Upper lobe of left lung (tissue), 6 donors: ENCODE measurements around the gene DNAJB2. TPM values are rescaled to one million over a fixed set of nuclear protein-coding genes. Genes with fewer than 3 reads are reported as not detected.
"Not testable (repeated sequence)": the region's sequence is repeated elsewhere in the genome, so short reads cannot be mapped to it uniquely, and the experiment has no call there.

Source experiments
- ATAC-seq, 2 donors: fragments of 200-7000 bp; cut with Tn5 transposase; one replicate each; pipeline ENCODE4 v1.9.1; 2022; ENCODE audit warnings: mild to moderate bottlenecking in 2 of 2, moderate library complexity in 2 of 2; ENCODE audit not compliant: low FRiP score in 2 of 2
- DNase-seq, 2 donors: peaks; one replicate each; pipeline ENCODE4 v3.0.0-alpha.2; 2019 to 2020
- H3K27ac ChIP-seq, 4 donors: fragments of 200-600 bp; sonication (generic); one replicate each; pipeline ENCODE4 v1.5.1; 2016 to 2019
- H3K27me3 ChIP-seq, 4 donors: fragments of 200-600 bp; sonication (generic); one replicate each; pipeline ENCODE4 v1.5.1; 2017 to 2019
- H3K36me3 ChIP-seq, 4 donors: fragments of 200-600 bp; sonication (generic); one replicate each; pipeline ENCODE4 v1.5.1; 2016 to 2019
- H3K4me1 ChIP-seq, 4 donors: fragments of 200-600 bp; sonication (generic); one replicate each; pipeline ENCODE4 v1.5.1; 2018 to 2019
- H3K4me3 ChIP-seq, 4 donors: fragments of 200-600 bp; sonication (generic); one replicate each; pipeline ENCODE4 v1.5.1; 2017 to 2019; ENCODE audit warnings: mild to moderate bottlenecking in 2 of 4, moderate library complexity in 1 of 4
- H3K9me3 ChIP-seq, 4 donors: fragments of 200-600 bp; sonication (generic); one replicate each; pipeline ENCODE4 v1.5.1; 2018 to 2019
- CTCF ChIP-seq, 6 experiments: fragments of 450-650 bp in 4 of 6; fragments of 200-600 bp in 2 of 6; sonication (generic) in 2 of 6; IDR thresholded peaks; one replicate each; pipeline ENCODE4 v1.5.1; 2016 to 2019; ENCODE audit warnings: antibody characterized with exemption in 6 of 6
- EP300 ChIP-seq, 4 donors: sonication (generic); formaldehyde crosslinking; IDR thresholded peaks; one replicate each; pipeline ENCODE4 v1.5.1; 2017; ENCODE audit warnings: antibody characterized with exemption in 4 of 4, control low read depth in 2 of 4
- POLR2A ChIP-seq, 4 donors: fragments of 450-650 bp; IDR thresholded peaks; one replicate each; pipeline ENCODE4 v1.5.1; 2016 to 2017; ENCODE audit warnings: antibody characterized with exemption in 4 of 4, mild to moderate bottlenecking in 2 of 4
- POLR2AphosphoS5 ChIP-seq, 2 donors: sonication (generic); formaldehyde crosslinking; IDR thresholded peaks; one replicate each; pipeline ENCODE4 v1.5.1; 2017; ENCODE audit warnings: antibody characterized with exemption in 2 of 2
- WGBS, 2 donors: methylation state at CpG; one replicate each; pipeline ENCODE4 v1.1.5; 2017 to 2018; 5-methylcytosine and 5-hydroxymethylcytosine counted together
- total RNA-seq, 6 donors: library from RNA; depleted of rRNA in 4 of 6; stranded (reverse); fragments of >200 nt in 4 of 6; gene quantifications; one replicate each; pipeline versions ENCODE4 v1.1.0 to v1.2.1, GENCODE V29; 2016 to 2021
- donor health status: DM: no; HTN: no; CAD: no; lungs with moderate emphysema.
- donor health status: DM: no; HTN: yes; CAD: no; lungs with severe emphysema.

DNAJB2 gene
- total RNA-seq, 6 donors from 2014 or later: 58.6 to 86.1 (median 75.5) TPM

- Histone ChIP-seq H3K27ac (peak overlapping the region in 1 of 4 donors; percentile 40), H3K27me3 (no peaks in the 10 kb centered on the region), H3K4me3 (no peak overlapping the region), H3K9me3 (no peaks in the 10 kb centered on the region), H3K36me3 (peaks cover 17 to 53% (median 47%) of the 10 kb centered on the region in 4 donors), H3K4me1 (peaks cover 0 to 5% (median 2%) of the 10 kb centered on the region in 4 donors)
- DNase-seq: peak in 1 of 2 donors; percentile 79
- ATAC-seq: no peak
- TF ChIP-seq POLR2AphosphoS5 (IDR thresholded peaks at IDR 0.05) (no peak), POLR2A (IDR thresholded peaks at IDR 0.05) (no peak), CTCF (IDR thresholded peaks at IDR 0.05) (no peak), EP300 (IDR thresholded peaks at IDR 0.05) (no peak)
- WGBS, 2 donors: 78 to 82% methylated on average over 12 of the region's 12 CpGs
Observed at GRCh38 chr2:219286436-219287115, 7.4 kb downstream of the DNAJB2 start.

GRCh38 chr2:219287116-219287440 lies 7.9 kb downstream of the DNAJB2 start:
- ATAC-seq, H3K27ac ChIP-seq, H3K4me3 ChIP-seq, H3K27me3 ChIP-seq, H3K9me3 ChIP-seq, DNase-seq, H3K4me1 ChIP-seq: not testable (repeated sequence)
- H3K36me3 ChIP-seq: peaks cover 13 to 48% (median 42%) of the 10 kb centered on the region in 4 donors
- WGBS, 2 donors: 87 to 89% methylated on average over 6 of the region's 6 CpGs

GRCh38 chr2:219287580-219288265 lies 8.6 kb downstream of the DNAJB2 start:
- Histone ChIP-seq H3K4me1 (peaks cover 0 to 5% (median 2%) of the 10 kb centered on the region in 4 donors), H3K27ac (no peak overlapping the region), H3K27me3 (no peaks in the 10 kb centered on the region), H3K4me3 (no peak overlapping the region), H3K9me3 (no peaks in the 10 kb centered on the region), H3K36me3 (peaks cover 12 to 42% (median 36%) of the 10 kb centered on the region in 4 donors)
- TF ChIP-seq EP300 (IDR thresholded peaks at IDR 0.05): no peak
- ATAC-seq: no peak
- WGBS, 2 donors: 65 to 72% methylated on average over 6 to 10 of the region's 10 CpGs
- DNase-seq: peak in 1 of 2 donors; percentile 31

GRCh38 chr2:219289195-219289536 lies 10.0 kb downstream of the DNAJB2 start:
- no peaks in the 10 kb centered on the region for H3K27me3 ChIP-seq
- peaks cover 0 to 5% (median 2%) of the 10 kb centered on the region in 4 donors for H3K4me1 ChIP-seq
- no peak overlapping the region for H3K4me3 ChIP-seq
- 81% methylated on average over 6 of the region's 6 CpGs for WGBS, 2 donors
- ATAC-seq: no peak
- no peaks in the 10 kb centered on the region for H3K9me3 ChIP-seq
- no peak for DNase-seq
- no peak for TF ChIP-seq CTCF (IDR thresholded peaks at IDR 0.05)
- TF ChIP-seq EP300 (IDR thresholded peaks at IDR 0.05): no peak
- no peak for TF ChIP-seq POLR2A (IDR thresholded peaks at IDR 0.05)
- TF ChIP-seq POLR2AphosphoS5 (IDR thresholded peaks at IDR 0.05): no peak
- no peak overlapping the region for H3K27ac ChIP-seq
- peaks cover 5 to 28% (median 21%) of the 10 kb centered on the region in 4 donors for H3K36me3 ChIP-seq

GRCh38 chr2:219289537-219290361 lies 10.6 kb downstream of the DNAJB2 start:
- Histone ChIP-seq H3K27me3 (no peaks in the 10 kb centered on the region), H3K4me3 (no peak overlapping the region), H3K27ac (no peak overlapping the region), H3K9me3 (no peaks in the 10 kb centered on the region), H3K36me3 (peaks cover 1 to 22% (median 15%) of the 10 kb centered on the region in 4 donors), H3K4me1 (peaks cover 0 to 9% (median 4%) of the 10 kb centered on the region in 4 donors)
- ATAC-seq (peak; percentile 15 to 83), DNase-seq (peak in 1 of 2 donors; percentile 91)
- no peak for TF ChIP-seq CTCF (IDR thresholded peaks at IDR 0.05)
- TF ChIP-seq POLR2AphosphoS5 (IDR thresholded peaks at IDR 0.05): no peak
- no peak for TF ChIP-seq EP300 (IDR thresholded peaks at IDR 0.05)
- no peak for TF ChIP-seq POLR2A (IDR thresholded peaks at IDR 0.05)
- 36% methylated on average over 11 to 16 of the region's 16 CpGs for WGBS, 2 donors
